GM18499 (cell line): ENCODE data around the gene DCDC2C.
"Not testable (repeated sequence)": the region's sequence is repeated elsewhere in the genome, so short reads cannot be mapped to it uniquely, and the experiment has no call there.

Experiments used
- ATAC-seq: cut with Tn5 transposase; IDR thresholded peaks from one replicate; pipeline ENCODE4 v1.9.1; 2021; ENCODE audit warnings: moderate number of reproducible peaks; ENCODE audit not compliant: insufficient read depth, unreplicated experiment

Gene DCDC2C, protein sequence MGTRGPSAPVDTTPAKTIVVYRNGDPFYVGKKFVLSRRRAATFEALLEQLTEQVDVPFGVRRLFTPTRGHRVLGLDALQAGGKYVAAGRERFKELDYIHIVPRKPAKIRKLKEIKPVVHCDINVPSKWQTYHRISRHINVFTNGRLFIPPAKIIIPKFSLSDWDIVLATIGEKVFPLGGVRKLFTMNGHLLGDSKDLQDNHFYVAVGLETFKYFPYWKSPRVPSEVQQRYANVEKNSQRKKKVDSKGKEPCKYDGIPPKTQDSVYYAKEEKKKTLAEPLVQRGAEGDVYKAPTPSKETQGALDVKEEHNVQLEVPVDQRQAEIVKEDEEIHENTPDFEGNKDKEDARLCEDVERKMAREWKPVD

DNA sequence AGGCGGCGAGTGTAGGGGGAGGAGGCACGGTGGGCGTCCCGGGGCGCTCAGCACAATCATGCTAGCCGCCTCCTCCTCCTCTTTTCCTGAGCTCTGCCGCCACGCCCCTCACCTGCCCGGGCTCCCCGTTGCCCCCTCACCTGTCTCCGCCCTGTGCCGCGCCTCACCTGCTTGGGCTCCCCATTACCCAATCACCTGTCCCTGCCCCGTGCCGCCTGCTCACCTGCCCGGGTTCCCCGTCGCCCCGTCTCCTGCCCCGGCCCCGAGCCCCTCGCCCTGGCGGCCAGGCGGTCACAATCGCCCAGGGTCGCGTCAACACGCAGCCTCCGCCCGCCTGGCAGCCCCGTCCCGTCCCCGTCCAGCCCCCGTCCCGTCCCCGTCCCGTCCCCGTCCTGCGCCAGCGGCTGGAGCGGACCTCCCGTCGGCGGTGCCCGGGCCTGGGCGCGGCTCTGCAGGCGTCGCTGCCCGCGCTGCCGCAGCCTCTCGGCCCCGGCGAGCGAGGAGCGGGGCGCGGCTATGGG is at the start of gene DCDC2C:
DCDC2C (plus strand) TSS at position 340 of the 521 bp plus-strand sequence; CDS start at position 517, 177 bp downstream.
- ATAC-seq, result no peak

DNA sequence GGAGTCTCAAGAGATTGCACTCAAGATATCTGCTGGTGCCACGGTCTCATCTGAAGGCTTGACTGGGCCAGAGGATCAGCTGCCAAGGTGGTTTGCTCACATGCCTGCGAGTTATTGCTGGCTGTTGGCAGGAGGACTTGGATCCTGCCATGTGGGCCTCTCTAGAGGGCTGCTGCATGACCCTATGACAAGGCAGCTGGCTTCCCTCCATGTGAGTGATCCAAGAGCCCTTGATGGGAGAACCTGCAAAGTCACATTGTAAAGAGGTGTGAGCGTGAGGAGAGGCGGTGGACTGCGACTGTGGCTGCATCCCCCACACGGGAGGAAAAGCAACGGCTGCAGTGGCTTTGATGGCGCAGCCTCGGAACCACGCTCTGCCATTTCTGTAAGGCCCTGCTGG is 49.4 kb upstream of the DCDC2C start:
- no peak for ATAC-seq

DNA sequence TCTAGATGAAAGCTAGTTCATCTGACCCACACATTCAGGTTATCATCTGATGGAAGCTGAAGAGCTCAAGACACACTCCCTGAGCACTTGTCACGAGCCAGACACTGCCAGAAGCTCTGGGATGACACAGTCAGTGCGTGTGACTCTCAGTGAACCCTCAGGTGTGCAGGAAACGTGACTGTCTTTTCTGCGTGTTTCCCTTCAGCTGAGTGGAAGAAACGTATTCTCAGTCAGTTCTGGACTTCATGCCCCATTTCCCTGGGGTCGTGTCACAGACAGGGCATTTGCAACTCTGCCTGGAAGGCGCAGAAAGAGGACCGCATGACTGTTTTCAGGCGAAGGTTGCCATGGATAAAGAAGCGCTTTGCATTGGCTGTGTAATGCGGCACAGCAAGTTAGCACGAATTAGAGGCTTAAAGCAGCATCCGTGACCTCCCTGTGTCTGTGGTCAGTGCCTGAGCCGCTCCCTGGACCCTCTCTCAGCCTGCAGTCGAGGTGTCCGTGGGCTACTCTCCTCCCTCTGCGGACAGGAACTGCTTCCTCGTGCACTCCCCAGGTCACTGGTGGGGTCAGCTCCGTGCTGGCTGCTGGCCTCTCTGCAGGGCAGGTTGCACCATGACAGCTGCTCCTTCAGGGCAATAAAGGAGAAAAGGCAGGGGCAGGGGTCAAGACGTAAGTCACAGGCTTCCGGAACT is 48.7 kb upstream of the DCDC2C start:
- ATAC-seq, result no peak

DNA sequence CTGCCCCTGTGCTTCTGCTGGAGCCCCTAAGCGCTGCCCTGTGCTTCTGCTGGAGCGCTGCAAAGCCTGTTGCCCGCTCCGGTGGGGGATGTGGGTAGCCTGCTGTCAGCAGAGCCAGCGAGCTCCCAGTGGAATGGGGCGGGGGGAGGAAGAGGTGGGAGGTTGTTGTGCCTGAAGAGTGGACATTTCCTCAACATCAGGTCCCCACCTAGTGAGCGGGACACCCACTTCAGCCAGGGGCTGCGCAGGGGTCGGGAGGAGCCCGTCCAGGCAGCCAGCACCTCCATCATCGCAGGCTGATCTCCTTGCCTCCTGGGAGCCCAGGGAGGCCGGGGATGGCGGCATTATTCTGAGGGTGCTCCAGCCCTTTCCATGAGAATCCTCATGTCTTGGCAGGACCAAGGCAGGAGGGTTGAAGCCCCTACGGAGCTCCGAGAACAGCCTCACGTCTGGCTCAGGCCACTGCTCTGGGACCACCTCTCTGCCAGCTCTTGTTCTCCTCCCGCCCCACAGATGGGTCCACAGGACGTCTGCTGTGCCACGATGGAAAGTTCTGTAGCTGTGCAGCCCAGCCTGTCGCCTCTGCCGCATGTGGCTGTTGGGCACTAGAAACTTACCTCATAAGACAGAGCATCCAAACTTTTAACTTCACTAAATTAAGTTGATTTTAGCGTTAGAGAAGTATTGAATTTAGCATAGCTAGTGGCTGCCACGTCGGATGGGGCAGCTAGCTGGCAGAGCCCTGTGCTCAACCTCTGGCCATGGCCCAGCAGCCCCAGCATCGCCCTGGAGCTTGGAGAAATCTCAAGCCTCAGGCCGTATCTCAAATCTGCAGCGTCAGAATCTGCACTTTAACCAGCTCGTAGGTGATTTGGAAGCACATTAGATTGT is 47.3 kb upstream of the DCDC2C start:
- no peak for ATAC-seq

DNA sequence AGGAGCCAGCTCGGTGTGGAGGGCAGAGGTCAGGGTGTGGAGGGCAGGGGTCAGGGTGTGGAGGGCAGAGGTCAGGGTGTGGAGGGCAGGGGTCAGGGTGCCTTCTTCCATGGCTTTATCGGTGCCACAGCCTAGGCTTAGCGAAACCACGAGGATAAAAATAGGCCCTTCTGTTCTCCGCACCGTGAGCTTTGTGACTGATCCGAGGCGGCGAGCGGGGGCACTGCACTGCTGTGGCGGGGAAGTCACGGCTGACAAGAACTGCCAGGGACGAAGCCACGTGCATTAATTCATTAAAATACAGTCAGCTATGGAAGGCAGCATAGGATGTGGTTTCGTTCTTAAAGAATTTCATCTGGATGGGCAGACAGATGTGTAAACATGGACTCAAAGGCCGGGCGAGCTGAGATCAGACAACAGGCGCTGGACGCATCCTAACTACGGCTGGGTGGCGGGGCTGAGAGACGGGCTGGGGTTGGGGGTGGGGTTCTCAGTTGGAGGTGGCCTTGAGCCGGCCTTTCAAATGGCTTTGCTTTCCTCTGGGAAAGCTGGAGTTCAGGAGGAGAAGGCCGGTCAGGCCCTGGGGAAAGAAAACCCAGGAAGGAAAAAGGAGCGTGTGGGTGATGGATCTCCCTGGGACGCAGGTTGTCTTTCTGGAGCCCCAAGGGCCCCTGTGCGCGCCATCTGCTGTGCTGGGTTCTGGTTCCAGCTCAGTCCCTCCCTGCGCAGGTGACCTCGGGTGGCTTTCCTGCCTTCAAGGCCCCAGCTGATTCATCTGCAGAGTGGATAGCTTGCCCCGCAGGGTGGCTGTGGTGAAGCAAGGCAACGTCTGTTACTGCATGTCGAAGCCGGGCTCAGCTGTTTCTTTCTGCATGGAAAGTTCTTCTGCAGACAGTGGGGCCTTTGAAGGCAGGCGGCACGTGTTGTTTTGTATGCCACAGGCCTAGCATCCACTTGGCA is 46.3 kb upstream of the DCDC2C start:
- ATAC-seq, result no peak

DNA sequence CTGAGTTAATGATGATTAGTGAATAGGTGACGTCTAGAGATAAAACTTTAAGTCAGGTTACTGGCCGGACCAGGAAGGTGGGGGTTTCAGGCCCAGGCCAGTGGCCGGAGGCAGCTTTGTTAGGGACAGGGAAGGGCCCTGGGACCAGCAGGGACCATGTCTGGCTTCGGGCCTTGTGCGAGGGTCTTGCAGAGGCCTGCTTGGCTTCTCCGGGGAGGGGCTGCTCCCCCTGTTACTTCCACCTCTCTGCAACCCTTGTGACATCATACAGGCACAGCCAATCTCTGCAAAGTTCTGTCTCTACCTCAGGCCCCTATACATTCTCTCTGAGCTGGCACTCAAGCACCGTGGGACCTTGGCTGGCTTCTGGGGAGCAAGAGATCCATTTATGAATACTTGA is 45.5 kb upstream of the DCDC2C start, which contains the start of gene ALLC:
ALLC (plus strand) TSS at position 320 of the 400 bp plus-strand sequence. CDS start 12,958 bp downstream, outside the sequence.
- ATAC-seq, result no peak

DNA sequence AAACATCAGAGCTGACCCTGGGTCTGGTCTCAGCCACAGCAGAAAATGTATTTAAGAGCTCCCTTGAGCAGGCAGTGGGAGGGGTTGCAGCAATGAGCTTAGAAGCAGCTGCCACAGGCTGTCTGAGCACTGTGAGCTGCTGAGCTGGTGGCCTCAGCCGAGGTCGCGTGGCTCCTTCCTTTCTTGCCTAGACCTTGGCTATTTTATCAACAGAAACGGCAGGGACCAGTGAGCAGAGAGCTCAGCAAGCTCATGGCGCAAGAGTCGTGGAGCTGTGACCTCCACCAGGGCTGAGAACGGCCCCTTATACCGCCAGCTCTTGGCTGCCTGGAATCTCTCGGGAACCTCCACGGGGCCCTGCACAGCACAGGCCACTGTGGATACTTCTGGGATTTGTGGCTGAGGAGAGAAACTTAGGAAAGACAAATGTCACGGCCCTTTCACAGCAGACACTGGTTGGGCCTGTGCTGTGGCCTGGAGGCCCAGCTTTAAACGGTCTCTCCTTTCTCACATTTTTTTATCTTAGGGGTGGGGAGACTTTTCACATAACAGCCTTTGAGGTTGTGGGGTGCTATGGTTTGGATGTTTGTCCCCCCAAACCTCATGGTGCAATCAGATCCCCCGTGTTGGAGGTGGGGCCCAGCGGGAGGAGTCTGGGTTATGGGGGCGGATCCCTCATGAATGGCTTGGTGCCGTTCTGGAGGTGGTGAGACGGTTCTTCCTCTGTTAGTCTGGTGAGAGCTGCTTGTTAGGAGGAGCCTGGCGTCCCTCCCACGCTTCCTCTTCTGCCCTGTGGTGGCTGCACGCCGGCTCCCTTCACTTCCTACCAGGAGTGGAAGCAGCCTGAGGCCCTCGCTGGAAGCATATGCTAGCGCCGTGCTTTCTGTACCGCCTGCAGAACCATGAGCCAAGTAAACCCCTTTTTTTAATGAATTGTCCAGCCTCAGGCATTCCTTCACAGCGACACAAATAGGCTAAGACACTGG is 43.6 kb upstream of the DCDC2C start:
- no peak for ATAC-seq

DNA sequence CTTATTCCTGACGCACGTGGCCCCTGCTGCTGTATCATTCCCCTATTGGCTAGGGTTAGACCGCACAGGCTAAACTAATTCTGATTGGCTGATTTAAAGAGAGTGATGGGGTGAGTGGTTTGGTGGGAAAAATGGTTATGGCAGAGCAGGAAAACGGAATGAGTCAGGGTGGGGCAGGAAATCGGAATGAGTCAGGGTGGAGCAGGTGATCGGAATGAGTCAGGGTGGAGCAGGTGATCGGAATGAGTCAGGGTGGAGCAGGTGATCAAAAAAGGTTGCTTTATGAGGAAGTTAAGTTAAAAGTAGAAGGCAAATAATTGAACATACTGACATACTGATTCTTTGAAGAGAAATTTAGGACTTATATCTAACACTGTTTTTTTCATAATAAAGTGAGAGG is 42.7 kb upstream of the DCDC2C start:
- not testable (repeated sequence) for ATAC-seq

DNA sequence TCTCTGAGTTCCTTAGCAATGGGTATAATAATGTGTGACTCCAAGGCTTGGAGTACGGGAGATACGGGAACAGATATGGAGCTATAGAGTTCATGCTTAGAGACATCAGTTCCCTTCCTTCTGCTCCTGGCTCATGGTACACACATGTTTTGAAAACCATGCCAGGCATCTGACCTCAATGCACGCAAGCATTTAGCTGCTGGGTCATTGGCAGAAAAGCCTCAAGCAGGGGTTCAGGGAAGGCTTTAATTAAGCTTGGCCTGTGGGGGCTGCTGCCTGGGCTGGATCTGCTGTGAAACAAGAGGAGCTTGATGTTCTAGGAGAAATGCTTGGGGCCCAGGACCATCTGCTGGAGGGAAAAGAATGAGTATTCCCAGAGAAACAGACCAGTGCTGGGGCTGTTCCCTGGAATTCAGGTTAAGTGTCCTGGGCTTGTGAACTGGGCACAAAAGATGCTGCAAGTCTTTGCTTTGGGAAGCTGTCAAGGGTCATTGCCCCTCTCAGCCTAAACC is 42.2 kb upstream of the DCDC2C start:
- no peak for ATAC-seq

DNA sequence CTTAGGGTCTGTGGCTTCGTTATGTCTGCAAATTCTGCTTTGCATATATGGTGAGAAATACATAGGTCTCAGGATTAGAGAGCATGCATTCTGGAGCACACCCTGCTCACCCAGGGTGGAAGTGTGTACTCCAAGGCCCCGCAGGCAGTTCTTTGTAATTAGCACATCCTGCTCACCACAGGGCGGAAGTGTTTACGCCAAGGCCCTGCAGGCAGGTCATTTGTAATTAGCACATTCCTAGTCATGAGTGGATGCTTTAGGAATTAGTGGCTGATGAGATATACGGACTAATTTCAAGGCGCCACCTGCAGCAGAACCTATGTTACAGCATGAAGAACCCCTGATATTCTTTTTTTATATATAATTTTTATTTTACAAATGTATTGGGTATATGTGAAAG is 41.1 kb upstream of the DCDC2C start:
- ATAC-seq, result no peak

DNA sequence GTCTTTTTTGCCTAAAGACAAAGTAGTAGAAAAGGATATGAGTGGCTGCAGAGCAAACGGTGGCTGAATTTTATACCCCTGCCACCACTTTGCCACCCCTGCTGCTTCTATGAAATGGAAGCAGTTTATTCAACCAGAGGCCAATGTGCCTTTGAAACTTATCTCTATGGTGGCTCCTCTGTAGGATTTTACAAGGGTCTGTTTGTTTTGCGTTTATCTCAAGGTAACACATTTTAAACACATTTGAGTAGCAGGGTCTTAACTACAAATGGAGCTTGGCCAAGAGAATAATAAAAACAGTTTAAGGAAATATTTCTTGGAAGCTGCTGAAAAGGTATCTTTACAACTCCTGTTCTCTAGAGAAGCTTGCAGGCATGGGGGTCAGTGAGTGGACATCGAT is 39.3 kb upstream of the DCDC2C start:
- ATAC-seq, result no peak

DNA sequence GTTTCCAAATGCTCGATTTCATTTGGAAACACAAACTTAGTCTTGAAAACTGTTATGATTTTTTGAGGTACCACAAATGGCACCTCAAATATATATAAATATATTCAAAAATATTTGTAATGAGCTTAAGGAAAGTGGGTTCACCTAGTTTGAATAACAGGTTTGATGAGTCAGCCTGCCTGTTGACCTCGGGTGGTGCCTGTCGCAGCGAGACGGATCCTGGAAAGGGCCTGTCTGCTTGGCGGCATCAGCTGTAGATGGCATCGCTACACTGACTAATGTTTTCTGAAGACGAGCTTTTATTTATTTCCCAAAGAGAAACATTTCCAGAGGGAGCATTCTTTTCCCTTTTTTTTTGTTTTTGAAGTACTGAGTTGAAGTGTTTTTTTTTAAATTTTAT is 38.5 kb upstream of the DCDC2C start:
- ATAC-seq, result no peak

DNA sequence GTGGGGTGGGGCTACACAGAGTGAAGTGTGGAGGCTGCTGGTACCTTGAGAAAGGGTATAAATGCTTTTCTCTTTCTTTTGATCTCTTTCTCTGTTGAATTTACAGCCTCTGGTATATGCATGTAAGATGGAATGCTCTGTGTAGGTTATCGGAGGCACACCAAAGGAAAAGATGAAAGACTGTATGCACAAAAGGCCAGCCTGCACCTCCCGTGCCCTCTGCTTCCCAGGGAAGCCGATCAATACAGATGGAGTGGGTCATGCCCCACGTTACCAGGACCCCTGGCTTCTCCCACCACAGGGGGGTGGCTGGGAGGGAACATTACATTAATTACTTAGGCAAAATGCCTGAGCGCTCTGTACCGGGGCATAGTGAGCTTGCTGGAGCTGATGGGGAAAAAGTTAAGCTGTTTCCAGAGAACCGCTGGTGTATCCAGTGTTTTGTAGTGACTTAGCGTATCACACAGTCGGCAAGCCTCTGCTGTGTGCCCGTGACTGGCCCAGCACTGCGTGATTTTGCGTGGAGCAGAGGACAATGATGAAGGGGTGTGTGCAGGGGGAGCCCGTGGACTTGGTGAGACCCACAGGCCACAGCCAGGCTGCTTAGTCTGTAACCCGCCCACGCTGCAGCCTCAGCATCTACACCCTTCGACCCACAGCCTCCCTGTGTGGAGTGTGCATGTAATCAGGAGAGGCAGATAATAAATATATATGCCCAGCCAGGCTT is 37.3 kb upstream of the DCDC2C start:
- ATAC-seq, result no peak

DNA sequence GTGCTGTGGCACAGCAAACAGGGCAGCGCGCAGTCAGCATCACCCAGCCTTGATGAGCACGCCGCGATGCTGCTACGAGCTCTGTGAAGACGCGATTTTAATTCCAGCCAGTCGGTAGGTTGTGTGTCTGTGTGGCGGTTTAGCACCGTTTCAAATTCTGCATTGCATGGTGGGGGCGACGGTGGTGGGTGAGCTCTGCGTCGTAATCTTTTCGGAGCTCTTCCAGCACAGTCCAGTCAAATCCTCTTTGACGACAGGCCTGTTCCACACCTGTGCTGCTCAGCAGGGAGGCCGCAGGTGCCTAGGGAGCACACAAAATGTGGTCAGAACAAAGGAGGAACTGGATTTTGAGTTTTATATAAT is 36.8 kb upstream of the DCDC2C start:
- ATAC-seq, result no peak

DNA sequence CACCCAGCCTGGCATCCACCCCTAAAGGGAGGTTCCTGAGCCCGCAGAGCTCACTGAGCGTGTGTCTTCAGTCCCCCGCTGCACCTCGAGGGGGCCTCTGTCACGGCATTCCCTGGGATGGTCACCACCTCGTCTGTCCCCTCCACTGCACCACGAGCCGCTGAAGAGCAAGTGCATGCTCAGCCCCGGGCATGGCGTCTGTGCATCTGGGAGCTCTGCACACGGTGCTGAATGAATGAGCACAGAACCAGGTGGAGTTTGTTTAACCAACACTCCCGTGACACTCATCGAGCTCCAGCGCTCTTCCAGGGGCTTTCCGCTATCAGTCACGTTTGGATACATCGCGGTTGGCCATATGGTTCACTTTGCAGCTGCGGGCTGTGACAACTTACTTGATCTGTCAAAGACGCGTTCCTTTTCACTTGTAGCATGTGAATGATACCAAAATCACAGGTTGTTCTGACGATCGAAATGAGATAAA is 36.2 kb upstream of the DCDC2C start:
- ATAC-seq, result no peak

DNA sequence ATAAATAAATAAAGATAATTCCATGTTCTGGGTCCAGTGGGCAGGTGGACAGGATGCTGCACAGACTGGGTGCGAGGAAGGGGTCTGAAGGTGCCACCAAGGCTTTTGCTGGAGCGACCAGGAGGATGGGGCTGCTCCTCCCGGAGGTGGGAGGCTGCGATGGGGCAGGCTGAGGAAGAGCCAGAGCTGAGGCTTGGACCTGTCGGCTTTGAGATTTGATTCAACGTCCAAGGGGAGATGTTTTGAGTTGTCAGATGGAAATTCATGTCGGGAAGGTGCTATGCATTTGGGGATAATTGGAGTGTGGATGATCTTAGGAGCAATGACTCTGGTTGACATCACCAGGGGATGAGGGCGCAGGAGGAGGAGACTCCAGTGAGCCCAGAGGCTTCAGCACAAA is 33.7 kb upstream of the DCDC2C start:
- no peak for ATAC-seq

DNA sequence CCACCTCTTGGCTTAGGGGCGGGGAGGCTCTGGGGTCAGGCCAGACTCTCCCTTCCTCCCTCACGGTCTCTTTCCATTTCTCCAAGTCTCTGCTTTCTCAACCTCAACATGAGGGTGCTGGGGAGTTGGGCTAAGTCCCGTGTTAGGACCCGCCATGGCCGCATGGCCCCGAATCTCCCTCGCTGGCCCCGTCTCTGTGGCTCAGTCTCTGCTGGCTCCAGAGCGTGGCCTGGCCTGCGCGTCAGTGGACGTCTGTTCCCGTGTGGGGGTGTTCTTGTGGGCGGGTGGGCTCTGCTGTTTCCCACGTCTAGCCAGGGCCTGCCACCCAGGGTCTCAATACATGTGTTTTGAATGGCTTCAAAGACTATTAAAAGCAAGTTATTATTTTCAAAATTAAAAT is 33.0 kb upstream of the DCDC2C start:
- no peak for ATAC-seq
